HG02852 (cell line): ENCODE data around the gene PCAT7.

Experiments used
- ATAC-seq: cut with Tn5 transposase; IDR thresholded peaks from one replicate; pipeline ENCODE4 v1.9.1; 2021; ENCODE audit warnings: mild to moderate bottlenecking, moderate library complexity; ENCODE audit not compliant: unreplicated experiment

PCAT7 gene

DNA sequence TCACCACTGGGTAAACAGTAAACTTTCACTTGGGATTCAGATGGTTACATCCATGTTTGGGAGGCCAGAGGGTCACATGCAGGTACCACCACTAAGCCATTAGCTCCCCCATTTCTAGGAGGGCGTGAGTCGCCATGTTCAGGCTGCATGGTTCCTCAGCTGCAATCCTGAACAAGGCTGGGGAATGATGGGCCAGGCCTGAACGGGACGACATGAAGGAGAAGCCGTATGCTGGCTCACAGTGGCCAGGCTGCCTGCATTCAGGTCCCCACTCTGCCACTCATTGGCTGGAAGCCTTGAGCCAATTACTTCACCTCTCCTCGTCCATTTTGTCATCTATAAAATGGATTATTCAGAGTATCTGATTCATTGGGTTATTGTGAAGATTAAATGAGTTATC is 47.8 kb downstream of the PCAT7 start:
- no peak for ATAC-seq

DNA sequence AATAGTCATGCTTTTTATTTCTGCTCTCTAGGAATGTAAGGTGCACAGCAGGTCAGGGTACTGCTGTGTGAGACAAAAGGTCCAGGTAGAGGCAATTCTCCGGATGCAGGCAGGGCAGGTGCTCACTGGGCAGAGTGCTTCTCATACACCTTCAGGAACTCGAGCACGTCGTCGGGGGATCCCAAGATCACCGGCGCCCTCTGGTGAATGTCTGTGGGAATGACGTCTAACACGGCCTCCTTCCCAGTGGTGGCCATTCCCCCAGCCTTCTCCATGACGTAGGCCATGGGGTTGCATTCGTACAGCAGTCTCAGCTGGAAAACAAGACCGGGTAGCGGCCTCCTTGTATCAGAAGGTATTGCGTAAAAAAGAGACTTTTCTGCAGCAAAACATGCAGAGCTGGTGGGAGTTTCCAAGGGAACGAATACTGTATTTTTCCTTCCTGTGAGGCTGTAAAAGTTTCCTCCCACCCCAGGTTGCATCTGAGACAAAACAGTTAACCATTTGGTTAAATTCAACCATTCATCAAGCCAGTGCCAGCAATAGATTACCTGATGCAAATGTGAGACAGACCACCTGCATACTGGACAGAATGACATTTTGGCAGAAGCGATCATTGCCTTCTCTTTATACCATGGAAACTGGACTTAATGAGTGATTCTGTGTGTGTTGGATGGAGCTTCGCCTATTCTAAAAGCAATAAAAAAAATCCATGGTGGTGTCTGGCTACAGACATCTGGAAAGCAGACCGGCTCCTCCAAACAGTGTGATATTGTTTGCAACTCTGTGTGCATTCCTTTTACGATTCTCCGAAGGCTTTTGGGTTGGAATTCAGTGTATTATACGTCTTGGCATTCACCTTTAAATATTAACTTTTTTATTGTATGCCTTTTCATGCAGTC is 48.6 kb downstream of the PCAT7 start:
- no peak for ATAC-seq

DNA sequence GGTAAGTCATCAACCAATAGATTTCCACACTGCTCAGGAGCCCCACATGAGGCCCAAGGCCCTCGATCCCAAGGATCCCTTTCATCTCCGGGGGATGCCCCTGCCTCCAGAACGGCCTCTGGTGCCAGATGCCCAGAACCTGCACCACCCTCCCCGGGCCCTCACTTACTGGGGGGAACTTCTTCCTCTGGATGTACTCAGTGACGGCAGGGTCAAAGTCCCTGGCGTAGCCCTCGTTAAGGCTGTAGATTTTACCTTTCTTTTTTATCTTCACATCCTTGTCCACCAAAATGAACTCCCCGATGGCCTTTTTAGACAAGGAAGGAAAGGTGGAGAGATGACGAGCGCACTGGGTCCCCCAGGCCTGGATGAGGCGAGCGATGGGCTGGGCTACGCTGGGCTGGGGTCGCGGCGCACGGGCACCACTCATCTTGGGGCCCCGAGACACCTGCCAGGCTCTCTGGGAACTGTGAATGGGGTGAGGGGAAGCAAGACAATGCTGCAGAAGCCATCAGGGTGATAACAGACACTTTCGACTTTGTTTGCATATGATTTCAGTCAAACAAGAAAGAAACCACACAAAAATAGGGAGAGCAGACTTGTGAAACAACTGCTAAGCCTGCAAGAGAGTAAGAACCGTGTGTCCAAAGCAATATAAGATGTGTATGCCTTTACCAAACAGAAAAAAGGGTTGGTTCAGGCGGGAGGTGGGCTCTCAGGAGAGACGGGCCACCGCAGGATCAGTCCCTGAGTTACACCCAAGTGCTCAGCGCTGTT is 52.0 kb downstream of the PCAT7 start:
- no peak for ATAC-seq

DNA sequence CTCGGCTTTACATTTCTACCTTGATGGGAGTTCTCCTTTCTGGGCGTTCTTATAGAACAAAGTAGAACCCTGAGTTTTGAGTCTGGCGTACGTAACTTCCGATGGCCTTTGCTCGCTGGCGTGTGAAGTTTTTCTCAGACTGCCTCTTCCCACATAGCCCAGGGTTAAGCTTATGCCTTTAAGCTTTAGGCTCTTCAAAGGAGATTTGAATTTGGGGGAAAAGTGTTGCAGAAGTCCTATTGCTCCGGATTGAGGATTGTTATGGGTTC is 52.5 kb downstream of the PCAT7 start:
- no peak for ATAC-seq

DNA sequence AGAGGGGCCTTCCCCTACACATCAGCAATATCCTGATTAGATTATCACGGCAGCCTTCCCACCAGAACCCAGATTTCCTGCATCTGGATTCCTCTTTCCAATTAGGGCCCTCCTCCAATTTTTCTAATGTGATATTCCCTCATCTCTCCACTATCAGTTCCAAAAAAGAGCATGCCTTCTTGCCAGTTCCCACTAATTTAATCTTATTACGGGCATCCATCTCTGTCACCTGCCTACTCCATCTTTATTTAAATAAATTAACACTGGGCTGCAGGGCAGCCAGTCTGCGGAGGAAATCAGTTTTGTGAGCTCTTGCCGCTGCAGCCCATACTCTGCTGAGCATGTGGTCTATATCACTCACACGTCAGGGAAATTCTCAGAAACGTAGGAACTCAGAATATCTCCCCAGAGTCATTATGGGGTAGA is 55.3 kb downstream of the PCAT7 start:
- ATAC-seq = no peak

DNA sequence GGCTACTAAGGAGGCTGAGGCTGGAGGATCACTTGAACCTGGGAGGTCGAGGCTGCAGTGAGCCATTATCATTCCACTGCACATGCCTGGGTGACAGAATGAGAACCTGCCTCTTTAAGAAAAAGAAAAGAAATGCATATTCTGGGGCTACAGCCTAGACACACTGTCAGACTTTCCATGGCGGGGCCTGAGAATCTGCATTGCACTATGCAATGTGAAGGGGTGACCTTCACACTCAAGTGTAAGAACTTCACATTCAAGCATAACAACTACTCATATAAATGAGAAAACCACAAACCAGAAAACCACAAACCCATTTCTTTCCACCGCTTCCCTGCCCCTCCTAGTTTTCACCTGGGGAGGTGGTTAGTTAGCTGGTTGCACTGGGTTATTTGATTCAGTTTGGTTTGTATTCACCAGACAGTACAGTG is 56.8 kb downstream of the PCAT7 start:
- ATAC-seq = no peak

DNA sequence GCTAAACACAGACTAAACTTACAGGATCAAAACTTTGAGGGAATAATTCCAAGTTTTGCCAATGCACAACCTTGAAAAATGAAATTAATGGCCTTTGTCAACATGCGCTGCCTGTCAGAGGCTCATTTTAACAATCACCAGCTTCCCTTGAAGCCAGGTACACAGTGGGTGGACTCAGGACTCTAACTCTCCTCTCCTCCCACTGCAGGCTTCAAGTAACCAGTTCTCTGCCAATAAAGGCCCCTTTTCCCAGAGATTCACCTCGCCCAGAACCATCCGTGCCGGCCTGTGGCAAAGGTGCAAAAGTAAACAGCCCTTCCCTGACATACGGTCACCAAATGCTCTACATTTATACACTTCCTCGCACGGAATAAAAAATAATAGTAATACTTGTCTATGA is 57.2 kb downstream of the PCAT7 start:
- no peak for ATAC-seq

DNA sequence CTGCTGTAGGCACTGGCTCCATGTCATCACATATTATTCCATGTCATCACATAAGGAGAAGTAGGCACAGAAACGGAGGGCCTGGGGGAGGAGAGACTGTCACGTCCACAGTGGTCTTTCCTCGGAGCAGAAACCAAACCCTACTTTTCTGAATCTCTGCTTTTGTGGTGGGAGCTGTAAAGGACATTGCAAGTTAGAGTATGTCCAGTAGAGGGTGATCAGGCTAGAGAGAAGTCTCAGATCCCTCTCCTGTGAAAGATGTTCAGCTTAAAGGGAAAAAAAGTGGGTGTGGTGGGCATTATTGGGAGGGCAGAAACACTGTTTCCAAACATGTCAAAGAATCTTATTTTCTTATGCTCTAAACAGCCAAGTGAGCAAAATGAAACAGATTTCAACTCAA is 58.1 kb downstream of the PCAT7 start:
- ATAC-seq = no peak

DNA sequence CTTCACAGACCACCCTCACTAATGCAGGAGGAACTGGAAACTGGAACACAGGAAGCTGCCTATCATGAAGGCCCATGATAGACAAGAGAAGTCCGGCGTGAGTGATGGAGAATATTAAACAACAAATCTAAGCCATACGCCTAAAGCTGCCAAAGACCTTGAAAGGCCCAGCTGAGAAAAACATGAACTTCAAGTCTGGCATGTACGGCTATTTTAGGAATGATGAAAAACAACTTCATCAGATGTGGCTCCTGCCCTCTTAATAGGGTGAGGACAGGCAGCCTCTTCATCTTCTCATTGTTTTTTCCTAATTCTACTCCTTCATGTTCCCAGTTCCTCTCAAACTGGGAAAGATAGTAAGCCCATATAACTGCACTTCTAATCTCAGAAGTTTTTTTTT is 64.1 kb downstream of the PCAT7 start:
- ATAC-seq = no peak
